Stimulated activated CD8-positive, alpha-beta memory T cell treated with anti-CD3 and anti-CD28 coated beads, Interleukin-7, amount 100 ng/mL, for 1 hour (primary cell): ENCODE measurements around the gene MRPL20.
A peak's percentile ranks its signal among the peaks of the same experiment; 100 is the strongest.
"Not testable (repeated sequence)": the region's sequence is repeated elsewhere in the genome, so short reads cannot be mapped to it uniquely, and the experiment has no call there.

Experiments used
- DNase-seq, 2 donors: peaks; one replicate each; pipeline ENCODE4 v3.0.0-alpha.2; 2020; ENCODE audit warnings: low read depth in 2 of 2

Gene MRPL20

DNA sequence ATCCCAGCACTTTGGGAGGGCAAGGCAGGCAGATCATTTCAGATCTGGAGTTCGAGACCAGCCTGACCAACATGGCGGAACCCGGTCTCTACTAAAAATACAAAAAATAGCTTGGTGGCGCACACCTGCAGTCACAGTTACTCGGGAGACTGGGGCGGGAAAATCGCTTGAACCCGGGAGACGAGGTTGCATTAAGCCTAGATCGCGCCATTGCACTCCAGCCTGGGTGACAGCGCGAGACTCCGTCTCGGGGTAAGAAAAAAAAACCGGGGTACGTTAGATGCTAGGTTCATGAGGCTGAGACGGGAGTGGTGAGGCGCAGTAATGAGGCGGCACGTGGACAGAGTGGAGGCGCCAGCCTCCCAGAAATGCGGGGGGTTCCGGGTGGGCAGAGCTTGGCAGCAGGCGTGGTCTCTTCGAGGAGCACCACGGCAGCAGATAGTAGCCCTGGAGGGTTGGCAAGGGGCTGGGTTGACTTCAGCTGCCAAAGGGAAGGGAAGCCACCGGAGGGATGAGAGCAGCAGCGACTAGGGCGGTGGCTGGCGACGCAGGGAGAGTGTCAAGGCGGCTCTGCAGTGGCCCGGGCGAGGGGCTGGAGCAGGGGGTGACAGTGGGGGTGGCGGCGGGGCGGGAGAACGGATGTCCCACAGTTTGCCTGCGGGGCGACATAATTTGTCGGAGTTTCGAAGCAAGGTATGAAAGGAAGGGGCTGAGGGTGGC is 832 bp downstream of the MRPL20 start:
- DNase-seq: no peak

- DNase-seq: no peak
Observed at GRCh38 chr1:1403653-1404052, 3.4 kb downstream of the MRPL20 start.

DNA sequence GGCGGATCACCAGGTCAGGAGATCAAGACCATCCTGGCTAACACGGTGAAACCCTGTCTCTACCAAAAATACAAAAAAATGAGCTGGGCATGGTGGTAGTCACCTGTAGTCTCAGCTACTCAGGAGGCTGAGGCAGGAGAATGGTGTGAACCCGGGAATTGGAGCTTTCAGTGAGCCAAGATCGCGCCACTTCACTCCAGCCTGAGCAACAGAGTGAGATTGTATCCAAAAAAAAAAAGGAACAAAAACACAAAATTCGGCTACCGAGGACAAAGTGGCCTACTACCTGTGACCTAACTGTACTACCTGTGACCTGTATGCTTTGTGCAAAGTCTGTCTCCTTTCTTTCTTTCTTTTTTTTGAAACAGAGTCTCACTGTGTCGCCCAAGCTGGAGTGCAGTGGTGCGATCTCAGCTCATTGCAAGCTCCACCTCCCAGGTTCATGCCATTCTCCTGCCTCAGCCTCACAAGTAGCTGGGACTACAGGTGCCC is 4.1 kb downstream of the MRPL20 start:
- not testable (repeated sequence) for DNase-seq

DNA sequence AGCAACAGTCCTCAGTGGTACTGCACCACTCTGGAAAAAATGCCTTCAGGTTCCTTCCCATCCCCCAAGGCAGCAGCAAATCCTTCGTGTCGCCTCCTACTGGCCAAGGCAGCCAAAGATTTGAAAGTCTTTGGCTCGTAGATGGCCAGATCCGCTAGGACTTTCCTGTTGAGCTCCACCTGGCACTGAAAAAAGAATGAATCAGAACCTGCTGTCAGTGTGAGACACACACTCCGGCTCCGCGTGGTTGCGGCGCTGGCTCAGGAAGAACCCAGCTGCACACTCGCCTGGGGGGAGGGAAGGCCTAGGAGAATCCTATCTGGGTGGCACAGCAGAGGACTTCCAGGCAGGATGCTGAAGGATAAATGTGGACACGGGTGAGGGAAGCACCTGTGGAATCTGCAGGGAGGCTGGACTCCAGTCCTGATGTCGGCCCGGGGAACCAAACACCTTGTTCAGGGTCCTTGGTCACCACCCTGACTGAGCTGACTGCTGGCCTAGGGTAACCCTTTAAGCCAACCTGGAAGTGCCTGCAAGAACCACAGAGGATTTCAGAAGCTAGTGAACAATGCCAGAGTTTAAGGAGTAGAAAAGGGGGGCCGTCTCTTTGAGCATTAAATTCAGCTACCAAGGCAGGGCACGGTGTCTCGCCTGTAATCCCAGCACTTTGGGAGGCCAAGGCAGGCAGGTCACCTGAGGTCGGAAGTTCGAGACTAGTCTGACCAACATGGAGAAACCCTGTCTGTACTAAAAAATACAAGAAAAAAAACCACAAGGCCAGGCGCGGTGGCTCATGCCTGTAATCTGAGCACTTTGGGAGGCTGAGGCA is 4.8 kb downstream of the MRPL20 start:
- no peak for DNase-seq

DNA sequence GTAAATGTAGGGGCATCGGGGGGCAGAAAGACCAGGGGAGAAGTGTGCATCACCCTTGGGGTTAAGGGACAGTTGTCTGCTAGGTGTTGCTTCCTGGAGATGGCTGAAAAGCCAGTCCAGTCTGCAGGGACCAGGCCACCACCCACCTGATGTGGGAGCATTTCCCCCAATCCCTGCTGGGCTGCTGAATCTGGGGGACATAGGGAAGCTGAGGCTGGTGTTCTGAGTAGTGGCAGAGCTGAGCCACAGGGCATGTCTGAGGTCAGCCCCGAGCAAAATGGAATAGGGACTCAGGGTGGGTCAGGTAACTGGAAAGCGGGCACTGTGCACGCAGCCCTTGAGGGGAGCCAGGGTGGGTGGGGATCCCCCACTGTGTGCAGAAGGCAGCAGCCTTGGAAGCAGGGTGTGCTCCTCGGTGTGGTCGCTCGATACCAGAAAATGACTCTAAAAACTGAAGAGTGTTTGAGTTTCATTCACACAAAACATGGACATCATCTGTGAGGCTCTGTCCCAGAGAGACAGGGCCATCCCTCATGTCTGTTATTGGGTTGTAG is 5.6 kb downstream of the MRPL20 start:
- DNase-seq: no peak

DNA sequence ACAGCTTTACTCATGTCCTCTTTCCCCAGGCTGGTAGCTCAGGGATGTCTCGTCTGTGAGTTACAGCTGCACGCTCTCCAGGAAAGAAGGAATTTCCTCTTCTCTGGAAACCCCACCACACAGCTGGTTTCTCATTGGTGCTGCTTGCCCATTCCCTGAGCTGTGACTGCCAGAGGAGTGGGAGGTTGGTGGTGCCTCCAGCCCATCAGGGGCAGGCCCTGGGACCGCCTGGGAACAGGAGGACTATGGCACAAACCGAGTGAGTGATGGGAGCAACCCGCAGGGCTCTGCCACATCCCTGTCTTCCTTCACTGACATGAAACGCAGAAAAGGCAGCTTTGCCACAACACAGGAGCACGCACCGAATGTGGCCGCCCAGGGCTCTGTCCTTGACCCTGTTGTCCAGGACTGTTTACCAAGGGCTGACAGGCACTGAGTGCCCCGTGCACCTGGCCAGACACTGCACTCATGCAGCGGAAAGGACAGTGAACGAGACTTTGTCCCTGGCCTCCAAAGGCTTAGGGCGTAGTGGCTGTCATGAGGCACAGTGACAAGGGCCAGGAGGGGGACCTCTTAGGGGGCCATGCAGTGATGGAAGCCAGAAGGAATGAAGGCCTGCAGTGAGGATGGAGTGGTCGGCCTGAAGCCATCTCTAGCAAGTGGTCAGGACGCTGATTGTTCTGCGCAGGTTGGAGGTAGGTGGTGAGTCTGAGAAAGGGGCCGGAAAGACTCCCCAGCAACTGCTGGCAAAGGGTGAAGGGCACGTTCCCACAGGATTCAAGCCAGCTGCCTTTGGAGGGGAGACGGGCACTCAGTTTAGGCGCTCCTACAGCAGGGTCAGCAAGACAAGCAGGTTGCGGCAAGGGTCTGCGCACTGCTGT is 6.3 kb downstream of the MRPL20 start:
- DNase-seq: no peak

DNA sequence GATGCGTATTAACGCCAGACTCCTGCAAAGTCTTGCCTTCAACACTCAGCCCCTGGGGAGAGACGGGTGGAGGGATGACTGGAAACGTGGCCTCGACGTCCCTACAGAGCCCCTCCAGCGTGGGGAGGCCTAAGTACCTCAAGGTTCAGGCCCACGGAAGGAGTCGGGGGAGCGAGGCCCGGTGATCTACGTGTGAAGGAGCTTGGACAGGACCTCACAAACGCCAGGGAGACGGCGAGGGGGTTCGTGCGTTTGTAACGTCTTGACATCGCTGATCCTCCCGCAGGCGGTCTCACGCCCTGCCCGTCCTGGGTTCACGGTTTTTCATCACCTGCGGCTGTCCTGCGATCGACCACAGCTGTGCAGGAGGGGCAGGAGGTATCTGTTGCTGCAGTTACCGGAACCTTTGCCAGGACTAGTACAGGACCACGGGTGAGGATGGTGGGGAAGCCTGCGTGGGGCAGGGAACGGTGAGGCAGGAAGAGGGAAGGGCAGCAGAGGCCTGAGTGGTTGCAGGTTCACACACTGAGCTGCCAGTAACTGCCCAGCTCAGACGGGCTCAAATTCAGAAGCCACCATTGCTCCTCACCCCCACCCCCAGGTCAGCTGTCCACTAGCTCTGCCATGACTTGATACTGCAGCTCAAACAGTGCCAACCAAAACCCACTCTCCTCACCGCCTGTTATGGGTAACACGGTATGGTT is 7.1 kb downstream of the MRPL20 start:
- no peak for DNase-seq

GRCh38 chr1:1399187-1399871 is 7.8 kb downstream of the MRPL20 start, which contains the start of gene CCNL2:
CCNL2 (minus strand) TSS chr1:1399335; CDS start chr1:1399306, 29 bp downstream.
- DNase-seq: peak; percentile 98

DNA sequence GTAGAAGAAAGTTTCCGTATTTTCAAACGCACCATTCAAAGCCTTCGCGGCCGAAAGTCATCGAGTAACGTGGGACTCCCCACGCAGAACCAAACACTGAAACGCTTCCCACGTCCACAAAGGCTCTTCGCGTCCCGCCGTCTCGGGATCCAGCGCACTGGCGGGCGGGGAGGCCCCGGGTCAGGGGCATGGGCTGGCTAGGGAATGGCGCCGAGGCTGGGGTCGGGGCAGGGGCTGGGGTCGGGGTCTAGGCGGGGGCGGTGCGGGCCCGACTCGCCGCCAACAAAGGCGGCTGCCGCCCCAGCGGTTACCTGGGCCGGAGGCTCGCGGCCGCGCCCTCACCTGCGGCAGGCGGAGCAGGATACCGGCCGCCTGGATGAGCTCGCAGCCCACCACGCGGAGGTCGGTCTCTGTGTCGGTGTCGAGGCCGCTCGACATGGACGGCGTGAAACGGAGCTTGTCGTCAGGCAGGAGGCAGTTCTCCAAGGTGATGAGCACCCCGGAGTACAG is 8.4 kb downstream of the MRPL20 start:
- no peak for DNase-seq

GRCh38 chr1:1397839-1398523 is 9.1 kb downstream of the MRPL20 start:
- DNase-seq: no peak

GRCh38 chr1:1395166-1395565 is 11.9 kb downstream of the MRPL20 start:
- no peak for DNase-seq

- no peak for DNase-seq
Observed at GRCh38 chr1:1394116-1394515, 13.0 kb downstream of the MRPL20 start.

- no peak for DNase-seq
Observed at GRCh38 chr1:1393428-1393827, 13.7 kb downstream of the MRPL20 start.

DNA sequence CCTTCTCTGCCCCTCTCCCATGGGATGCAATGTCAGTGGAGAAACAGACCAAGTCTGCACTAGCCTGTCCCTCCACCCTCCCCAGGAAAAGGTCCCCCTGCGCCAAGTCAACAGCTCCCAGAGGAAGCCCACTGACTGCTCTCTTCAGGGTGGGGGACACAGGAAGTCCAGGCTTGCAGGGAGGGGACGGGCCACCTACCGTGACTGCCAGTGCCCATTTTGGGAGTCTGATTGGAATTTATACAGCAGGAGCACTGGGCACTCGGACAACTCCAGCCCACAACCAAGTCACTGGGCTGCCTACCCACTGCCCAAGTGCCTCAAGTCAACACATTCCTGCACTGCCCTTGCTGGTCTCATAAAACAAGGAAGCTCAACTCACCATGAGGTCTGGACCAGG is 14.1 kb downstream of the MRPL20 start:
- no peak for DNase-seq

DNA sequence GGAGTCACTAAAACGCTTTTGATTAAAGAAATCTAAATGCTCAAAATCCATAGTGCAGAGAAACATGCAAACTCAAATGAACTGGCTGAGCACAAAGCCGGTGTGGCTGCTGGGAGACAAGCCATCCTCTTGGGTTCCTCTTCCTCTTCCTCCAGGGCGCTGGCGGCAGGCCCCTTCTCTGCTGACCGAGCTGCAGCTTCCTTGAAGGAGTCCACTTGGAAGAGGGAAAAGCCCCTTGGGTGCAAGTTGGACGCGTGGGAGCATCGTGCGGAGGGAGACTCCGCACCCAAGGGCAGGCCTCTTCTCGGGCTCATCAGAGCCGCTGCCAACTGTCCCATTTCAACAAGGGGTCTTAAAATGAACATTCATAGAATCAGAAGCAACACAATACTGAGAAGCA is 15.9 kb downstream of the MRPL20 start:
- no peak for DNase-seq

DNA sequence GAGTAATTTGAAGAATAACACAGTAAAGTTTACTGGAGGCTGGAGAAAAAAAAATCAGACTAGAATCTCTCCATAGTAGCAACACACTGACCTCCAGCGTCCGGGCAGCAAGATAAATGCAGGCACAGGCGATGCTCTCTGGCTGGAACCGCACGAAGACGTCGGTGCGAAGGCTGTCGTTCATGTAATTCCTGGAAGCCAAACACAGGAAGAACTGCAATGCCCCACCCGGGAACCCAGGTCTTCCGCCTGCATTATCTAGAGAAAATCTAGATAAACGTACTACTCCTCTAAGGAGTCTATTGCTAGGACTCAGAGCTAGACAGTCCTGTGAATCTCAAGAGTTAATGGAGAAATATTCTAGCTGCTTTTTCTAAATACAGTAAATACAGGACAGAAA is 16.4 kb downstream of the MRPL20 start:
- DNase-seq: no peak

- no peak for DNase-seq
Observed at GRCh38 chr1:1388078-1388472, 19.0 kb downstream of the MRPL20 start.

DNA sequence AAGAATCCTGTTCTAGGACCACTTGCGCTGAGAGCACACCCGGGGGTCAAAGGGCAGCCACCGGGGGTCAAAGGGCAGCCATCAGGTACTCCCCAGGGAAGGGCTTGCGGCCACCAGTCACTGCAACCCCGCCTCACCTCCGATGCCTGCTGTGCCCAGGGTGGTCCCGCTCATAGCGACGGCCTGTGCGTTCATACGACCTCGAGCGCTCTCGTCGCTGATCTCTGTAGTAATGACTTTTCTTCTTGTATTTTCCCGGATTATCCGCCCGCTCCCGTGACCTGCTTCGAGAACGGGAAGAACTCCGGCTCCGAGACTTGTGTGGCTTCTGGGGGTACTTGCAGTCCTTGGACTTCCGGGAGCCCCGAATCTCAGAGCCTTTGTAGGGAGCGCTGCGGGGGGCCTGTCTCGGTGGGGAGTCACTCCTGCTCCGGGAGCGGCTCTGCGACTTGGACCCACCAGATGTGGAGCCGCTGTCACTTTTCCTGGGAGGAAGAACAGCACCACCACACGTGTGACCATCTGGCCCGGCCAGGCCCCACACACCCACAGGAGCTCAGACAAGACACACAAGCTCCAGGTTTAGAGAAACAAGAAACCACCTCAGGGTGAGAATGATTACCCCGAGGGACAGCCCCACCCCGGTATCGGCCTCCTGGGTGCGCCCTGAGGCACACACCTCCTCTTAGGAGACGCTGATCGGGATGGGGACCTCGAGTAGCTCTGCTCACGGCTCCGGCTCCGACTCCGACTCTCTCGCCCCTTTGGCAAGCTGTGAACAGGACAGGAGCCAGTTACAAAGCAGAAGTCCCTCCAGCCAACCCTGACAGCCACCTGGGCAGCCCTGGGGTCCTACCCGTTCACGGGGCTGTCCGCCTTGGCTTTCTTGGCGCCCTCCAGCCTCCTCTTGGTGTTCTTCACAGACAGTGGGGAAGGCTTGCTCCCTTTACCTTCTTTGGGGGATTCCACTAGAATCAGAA is 19.7 kb downstream of the MRPL20 start:
- no peak for DNase-seq
